Dendritic cell treated with granulocyte-macrophage colony-stimulating factor and Interleukin-4, amounts not matched to agents 40 ng/mL and 50 ng/mL, for 4 days (primary cell): ENCODE results near the gene AGRN.

Source experiments
- H3K27ac Mint-ChIP-seq: one replicate; pipeline ENCODE4 v1.8.0; 2022; ENCODE audit warnings: mild to moderate bottlenecking, mixed read lengths
- H3K27me3 Mint-ChIP-seq: one replicate; pipeline ENCODE4 v1.8.0; 2022; ENCODE audit warnings: mild to moderate bottlenecking, mixed read lengths
- H3K36me3 Mint-ChIP-seq: one replicate; pipeline ENCODE4 v1.8.0; 2022; ENCODE audit warnings: low read depth, mixed read lengths
- H3K4me1 Mint-ChIP-seq: one replicate; pipeline ENCODE4 v1.8.0; 2022; ENCODE audit warnings: low read depth, mixed read lengths
- H3K4me3 Mint-ChIP-seq: one replicate; pipeline ENCODE4 v1.8.0; 2022; ENCODE audit warnings: mild to moderate bottlenecking, moderate library complexity, mixed read lengths
- H3K9me3 Mint-ChIP-seq: one replicate; pipeline ENCODE4 v1.8.0; 2022; ENCODE audit warnings: mixed read lengths
- intact Hi-C: fragments of 100-400 bp; cut with micrococcal nuclease; formaldehyde crosslinking; loops from one replicate; pipeline ENCODE4 v1.15.0; 2022

The AGRN gene

DNA sequence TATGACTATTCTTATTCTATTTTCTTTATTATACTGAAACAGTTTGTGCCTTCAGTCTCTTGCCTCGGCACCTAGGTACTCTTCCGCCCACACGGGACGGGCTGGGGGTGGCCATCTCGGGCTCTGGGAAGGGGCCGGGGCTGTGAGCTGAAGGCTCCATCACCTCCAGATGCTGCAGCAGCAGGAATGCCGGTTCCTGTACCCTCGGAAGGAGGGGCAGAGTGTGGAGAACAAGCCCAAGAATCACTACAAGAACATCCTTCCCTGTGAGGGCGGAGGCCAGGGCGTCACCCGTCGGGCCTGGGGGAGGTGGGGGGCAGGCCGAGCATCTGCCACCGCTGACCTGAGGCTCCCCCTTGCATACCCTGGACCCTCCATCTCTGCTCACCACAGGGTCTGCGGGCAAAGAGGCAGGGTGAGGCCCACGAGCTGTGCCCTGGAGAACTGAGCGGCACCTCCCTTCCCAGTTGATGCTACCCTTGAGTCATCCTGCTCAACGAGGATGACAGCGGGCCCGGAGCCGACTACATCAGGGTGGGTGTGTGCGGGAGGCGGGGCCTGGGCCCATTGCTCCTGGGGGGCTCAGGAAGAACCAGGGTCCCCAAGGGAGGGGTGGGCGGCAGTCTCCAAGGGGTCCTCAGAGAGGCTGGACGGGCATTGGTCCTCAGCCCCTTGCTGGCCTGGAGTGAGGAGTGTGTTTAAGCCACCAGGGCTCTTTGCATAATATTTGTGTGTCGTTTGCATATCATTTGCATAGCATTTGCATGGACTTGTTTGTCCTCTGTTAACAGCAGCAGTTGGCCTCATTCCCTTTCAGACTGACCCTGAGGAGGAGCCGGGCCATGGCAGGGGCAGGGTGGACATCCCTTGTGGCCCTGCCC, 46.7 kb downstream of the AGRN start:
- no peaks in the 10 kb centered on the region for H3K9me3 Mint-ChIP-seq
- no peak overlapping the region for H3K4me3 Mint-ChIP-seq
- no peaks in the 10 kb centered on the region for H3K36me3 Mint-ChIP-seq
- peaks cover 65% of the 10 kb centered on the region for H3K27me3 Mint-ChIP-seq
- H3K4me1 Mint-ChIP-seq: peaks cover 47% of the 10 kb centered on the region
- intact Hi-C loops: no loop called here
- H3K27ac Mint-ChIP-seq: no peak overlapping the region

DNA sequence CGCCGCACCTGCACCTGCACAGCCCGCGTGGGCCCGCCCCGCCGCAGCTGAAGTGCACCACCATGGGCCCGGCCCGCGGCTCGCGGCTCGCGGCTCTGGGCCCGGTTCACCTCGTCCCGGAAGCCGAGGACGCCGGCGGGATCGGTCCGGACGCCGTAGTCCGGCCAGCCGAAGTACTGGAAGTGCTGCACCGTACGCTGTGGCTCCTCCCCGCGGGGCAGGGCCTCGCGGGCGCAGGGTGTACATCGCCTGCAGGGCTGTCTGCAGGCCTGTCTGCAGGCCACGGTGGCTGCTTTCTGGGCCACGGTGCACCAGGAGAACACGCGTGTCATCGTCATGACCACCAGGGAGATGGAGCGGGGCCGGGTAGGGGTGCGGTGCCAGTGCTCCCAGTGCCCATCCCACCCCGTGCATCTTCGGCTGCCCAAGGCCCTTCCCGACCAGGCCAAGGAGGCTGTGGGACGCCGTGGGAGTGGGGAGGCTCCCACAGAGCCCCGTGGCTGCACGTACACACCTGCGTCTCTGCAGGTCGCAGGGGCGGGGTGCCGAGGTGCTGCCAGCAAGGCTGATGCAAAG, 47.5 kb downstream of the AGRN start:
- Mint-ChIP-seq H3K36me3 (no peaks in the 10 kb centered on the region), H3K4me1 (peaks cover 42% of the 10 kb centered on the region), H3K4me3 (no peak overlapping the region), H3K27me3 (peaks cover 59% of the 10 kb centered on the region), H3K27ac (no peak overlapping the region), H3K9me3 (no peaks in the 10 kb centered on the region)
- intact Hi-C loops: no loop called here

- Mint-ChIP-seq H3K9me3 (no peaks in the 10 kb centered on the region), H3K36me3 (no peaks in the 10 kb centered on the region), H3K4me3 (peak overlapping the region; percentile 46), H3K4me1 (peaks cover 36% of the 10 kb centered on the region), H3K27ac (peak overlapping the region; percentile 14), H3K27me3 (peaks cover 55% of the 10 kb centered on the region)
- intact Hi-C loops: no loop called here
Observed at GRCh38 chr1:1067860-1068516, 48.1 kb downstream of the AGRN start.

- Mint-ChIP-seq H3K36me3 (no peaks in the 10 kb centered on the region), H3K9me3 (no peaks in the 10 kb centered on the region), H3K27me3 (peaks cover 49% of the 10 kb centered on the region), H3K4me1 (peaks cover 30% of the 10 kb centered on the region), H3K4me3 (peak overlapping the region; percentile 74), H3K27ac (peak overlapping the region; percentile 14)
- intact Hi-C loops: no loop called here
Observed at GRCh38 chr1:1068517-1069055, 48.7 kb downstream of the AGRN start.

DNA sequence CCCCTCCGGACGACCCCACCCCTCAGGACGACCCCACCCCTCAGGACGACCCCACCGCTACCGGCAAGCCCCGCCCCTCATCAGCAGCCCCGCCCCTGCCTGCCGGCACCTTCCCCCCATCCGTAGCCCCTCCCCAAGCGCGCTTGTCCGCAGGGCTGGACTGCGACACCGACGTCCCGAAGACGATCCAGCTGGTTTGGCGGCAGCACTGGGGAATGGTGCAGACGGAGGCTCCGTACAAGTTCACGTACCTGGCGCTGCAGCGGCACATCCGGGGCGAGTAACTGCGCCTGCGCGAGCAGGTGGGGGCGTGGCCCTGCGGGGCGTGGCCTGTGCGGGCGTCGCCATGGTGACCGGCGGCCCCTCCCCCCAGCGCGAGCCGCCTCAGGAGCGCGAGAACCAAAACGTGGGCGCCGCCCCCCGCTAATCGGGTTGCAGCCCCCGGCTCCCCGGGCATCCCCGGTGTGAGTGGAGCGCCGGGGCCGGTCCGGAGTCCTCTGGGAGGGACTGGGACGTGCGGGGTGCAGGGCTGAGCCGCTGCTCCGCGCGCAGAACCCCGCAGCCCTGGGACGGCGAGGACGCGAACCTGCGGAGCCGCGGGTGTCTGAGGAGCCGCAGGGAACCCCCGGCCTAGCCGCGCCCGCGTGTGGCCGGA, 49.3 kb downstream of the AGRN start:
- intact Hi-C loops: no loop called here
- H3K4me1 Mint-ChIP-seq: peaks cover 24% of the 10 kb centered on the region
- H3K9me3 Mint-ChIP-seq: no peaks in the 10 kb centered on the region
- H3K27me3 Mint-ChIP-seq: peaks cover 43% of the 10 kb centered on the region
- no peak overlapping the region for H3K27ac Mint-ChIP-seq
- H3K4me3 Mint-ChIP-seq: peak overlapping the region; percentile 74
- no peaks in the 10 kb centered on the region for H3K36me3 Mint-ChIP-seq

DNA sequence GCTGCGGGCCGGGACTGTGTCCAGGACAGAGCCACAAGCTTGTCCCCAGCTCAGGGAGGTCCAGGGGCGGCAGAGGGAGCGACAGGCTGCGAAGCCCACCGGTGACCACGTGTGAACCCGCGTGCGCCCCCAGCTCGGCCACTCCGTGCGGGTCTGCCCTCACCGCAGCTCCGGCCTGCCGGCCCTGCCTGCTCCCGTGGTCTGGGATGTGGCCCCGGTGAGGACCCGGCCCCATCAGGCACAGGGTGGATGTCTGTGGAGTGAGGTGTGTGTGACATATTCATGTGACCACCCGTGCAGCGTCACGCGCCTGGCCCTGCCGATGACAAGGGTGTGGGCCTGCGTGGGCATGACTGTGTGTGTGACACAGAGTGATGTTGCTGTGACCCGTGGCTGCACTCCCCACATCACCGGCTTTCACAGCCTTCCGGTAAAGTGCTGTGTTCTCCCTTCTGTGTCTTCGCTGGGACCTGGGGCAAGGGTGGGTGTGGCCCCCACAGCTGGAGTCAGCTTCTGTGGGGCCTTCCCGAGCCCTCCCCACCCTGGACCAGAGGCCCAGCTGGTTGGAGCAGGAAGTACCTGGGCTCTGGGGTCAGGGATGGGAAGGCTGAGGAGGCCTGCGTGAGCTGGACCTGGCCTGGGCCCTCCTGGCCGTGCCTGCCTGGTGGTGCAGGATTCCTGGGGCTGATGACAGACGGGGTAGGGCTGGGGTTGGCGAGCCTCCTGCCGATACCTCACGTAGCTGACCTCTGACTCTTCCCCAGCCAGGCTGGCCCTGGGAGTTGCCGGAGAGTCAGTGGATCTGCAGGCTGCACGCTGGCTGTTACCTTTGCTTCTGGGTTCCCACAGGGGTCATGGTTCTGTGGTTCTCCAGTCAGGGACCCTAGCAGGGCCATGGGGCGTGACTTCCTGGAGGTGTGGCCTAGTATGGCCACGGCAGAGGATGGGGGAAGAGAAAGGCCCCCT, 50.1 kb downstream of the AGRN start:
- Mint-ChIP-seq H3K27me3 (peaks cover 39% of the 10 kb centered on the region), H3K4me1 (peaks cover 21% of the 10 kb centered on the region), H3K36me3 (no peaks in the 10 kb centered on the region), H3K9me3 (no peaks in the 10 kb centered on the region), H3K27ac (peak overlapping the region; percentile 47), H3K4me3 (no peak overlapping the region)
- intact Hi-C loops: no loop called here

GRCh38 chr1:1071486-1072298, 51.8 kb downstream of the AGRN start:
- no peaks in the 10 kb centered on the region for H3K9me3 Mint-ChIP-seq
- H3K27ac Mint-ChIP-seq: no peak overlapping the region
- no peak overlapping the region for H3K4me3 Mint-ChIP-seq
- intact Hi-C loops: no loop called here
- H3K36me3 Mint-ChIP-seq: no peaks in the 10 kb centered on the region
- peaks cover 35% of the 10 kb centered on the region for H3K27me3 Mint-ChIP-seq
- H3K4me1 Mint-ChIP-seq: peaks cover 11% of the 10 kb centered on the region

- no peak overlapping the region for H3K4me3 Mint-ChIP-seq
- H3K36me3 Mint-ChIP-seq: no peaks in the 10 kb centered on the region
- H3K27me3 Mint-ChIP-seq: peaks cover 34% of the 10 kb centered on the region
- intact Hi-C loops: no loop called here
- peaks cover 11% of the 10 kb centered on the region for H3K4me1 Mint-ChIP-seq
- H3K9me3 Mint-ChIP-seq: no peaks in the 10 kb centered on the region
- H3K27ac Mint-ChIP-seq: no peak overlapping the region
Observed at GRCh38 chr1:1072299-1072848, 52.5 kb downstream of the AGRN start.

DNA sequence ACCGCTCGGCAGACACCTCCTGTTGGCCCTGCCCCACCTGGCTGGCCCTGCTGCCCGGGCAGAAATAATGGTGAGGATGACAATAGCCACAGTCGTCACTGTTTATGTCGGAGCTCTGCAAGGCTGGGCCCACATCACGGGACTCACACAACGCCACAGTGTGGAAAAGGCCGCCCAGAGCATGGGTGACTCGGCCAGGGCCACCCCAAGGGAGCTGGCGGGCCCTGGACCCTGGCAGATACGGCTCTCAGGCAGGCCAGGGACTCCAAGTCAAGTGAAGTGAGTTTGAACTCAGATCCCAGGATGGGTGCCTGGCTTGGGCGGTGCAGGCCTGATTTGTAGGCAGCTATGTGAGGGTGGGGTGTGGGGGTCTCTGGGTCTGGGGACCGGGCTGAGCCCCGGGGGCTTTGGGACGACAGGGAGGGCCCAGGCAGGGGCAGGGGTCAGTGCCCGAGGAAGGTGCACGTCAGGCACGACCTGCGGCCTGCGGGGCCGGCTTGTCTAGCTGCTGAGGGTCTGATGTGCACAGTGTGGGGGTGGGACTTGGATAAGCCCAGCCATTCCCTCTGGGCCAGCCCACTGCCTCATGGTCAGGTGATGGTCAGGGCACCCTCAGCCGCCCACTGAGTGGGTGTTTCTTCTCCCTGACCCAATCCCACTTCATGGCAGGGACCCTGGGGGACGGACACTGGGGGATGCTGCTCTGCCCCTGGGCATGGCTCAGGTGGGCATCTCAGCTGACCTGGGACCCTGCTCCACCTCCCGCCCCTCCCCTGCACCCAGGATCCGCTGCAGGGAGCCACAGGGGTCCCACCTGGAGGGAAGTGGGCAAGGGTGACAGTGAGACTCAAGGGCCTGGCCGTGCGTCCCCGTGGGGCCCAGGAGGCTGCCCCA, 53.2 kb downstream of the AGRN start:
- H3K27me3 Mint-ChIP-seq: peaks cover 27% of the 10 kb centered on the region
- H3K27ac Mint-ChIP-seq: no peak overlapping the region
- intact Hi-C loops: no loop called here
- no peak overlapping the region for H3K4me3 Mint-ChIP-seq
- no peaks in the 10 kb centered on the region for H3K36me3 Mint-ChIP-seq
- no peaks in the 10 kb centered on the region for H3K9me3 Mint-ChIP-seq
- peaks cover 10% of the 10 kb centered on the region for H3K4me1 Mint-ChIP-seq

DNA sequence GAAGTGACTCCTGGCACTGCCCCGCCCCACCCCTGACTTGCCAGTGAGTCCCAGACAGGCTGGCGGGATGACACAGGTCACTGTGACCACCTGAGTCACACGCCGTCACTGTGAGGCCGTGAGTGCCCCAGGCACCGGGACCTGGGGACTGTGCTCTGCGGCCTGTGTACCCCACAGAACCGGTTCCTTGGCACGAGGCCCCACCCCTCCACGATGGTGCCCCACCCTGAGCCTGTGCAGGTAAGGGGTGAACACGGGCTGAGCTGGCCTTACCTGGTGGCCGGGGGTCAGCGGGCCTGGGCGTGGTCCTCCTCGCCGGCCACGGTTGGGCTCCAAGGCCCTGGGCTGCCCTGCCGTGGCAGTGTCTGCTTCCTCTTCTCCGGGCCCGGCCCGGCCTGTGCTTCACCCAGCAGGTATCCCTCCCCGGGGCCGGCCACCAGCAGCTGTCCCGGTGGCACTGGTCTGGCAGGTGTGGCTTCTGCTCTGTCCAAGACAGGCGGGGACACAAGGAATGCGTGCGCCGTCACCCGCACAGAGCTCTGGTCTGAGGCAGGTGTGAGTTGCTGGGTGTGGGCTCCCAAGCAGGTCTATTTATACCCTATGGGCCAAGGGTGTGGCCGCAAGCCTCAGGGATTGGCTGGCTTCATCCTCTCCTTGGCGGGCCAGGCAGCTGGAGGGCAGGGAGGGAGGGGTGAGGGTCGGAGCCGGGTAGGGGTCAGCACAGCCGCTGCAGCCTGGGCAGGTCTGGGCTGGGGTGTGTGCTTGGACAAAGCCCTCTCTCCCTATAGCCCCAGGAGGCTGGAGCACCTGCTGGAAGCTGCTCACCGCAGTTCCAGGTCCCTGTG, 54.0 kb downstream of the AGRN start, which contains the start of gene RNF223:
Gene RNF223 (minus strand): TSS at position 564 of the 845 bp plus-strand sequence. CDS start 1,740 bp downstream, outside the sequence.
- intact Hi-C loops: no loop called here
- no peaks in the 10 kb centered on the region for H3K9me3 Mint-ChIP-seq

More for the DNA sequence above, 54.0 kb downstream of the AGRN start, which contains the start of gene RNF223:
- peaks cover 23% of the 10 kb centered on the region for H3K27me3 Mint-ChIP-seq
- peaks cover 5% of the 10 kb centered on the region for H3K4me1 Mint-ChIP-seq
- no peak within 1 kb of the TSS for H3K4me3 Mint-ChIP-seq
- no peaks in the 10 kb centered on the region for H3K36me3 Mint-ChIP-seq
- no peak within 1 kb of the TSS for H3K27ac Mint-ChIP-seq
